ENCODE data around the gene DHX30.
A peak's percentile ranks its signal among the peaks of the same experiment; 100 is the strongest.
"Not testable (repeated sequence)": the region's sequence is repeated elsewhere in the genome, so short reads cannot be mapped to it uniquely, and the experiment has no call there.

Gene DHX30

DNA sequence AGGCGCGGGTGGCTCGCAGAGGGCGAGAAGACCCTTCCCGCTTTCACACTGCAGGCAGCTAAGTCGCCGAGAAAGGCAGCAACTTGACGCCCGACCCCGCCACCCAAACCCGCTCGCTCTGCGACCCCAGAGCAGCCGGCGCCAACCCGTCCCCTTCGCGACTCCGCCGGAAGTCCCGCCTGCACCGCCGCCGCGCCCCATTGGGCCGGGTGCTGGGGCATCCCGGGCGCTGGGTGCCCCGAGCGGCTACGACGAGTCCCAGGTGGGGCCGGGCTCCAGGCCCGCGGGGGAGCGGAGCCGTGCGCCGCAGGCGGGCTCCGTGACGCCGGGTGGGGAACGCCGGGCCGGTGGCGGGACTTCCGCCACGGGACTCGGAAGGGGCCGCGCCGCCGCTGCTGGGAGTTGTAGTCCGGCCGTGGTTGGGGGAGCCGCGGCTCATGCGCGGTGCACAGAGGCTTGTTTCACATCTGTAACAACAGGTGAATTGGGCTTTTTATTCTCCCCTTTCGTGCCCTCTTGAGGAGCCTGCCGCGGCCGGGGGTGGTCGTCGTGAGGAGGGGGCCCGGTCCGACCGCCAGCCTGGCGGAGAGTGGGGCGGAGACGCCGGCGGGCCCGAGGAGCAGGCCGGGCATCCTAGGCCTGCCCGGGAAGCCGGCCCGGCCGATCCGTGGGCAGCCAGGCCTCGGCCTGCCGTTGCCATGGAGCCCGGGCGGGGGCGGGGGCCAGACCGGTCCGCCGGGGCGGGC lies at the start of gene DHX30:
Gene DHX30, plus strand, starts transcription at position 405 of the 746 bp plus-strand sequence. CDS start 7,546 bp downstream, outside the sequence.
- peak; percentile 90 for DNase-seq

GRCh38 chr3:47758261-47759025 lies 44.5 kb upstream of the DHX30 start:
- DNase-seq, result no peak

DNA sequence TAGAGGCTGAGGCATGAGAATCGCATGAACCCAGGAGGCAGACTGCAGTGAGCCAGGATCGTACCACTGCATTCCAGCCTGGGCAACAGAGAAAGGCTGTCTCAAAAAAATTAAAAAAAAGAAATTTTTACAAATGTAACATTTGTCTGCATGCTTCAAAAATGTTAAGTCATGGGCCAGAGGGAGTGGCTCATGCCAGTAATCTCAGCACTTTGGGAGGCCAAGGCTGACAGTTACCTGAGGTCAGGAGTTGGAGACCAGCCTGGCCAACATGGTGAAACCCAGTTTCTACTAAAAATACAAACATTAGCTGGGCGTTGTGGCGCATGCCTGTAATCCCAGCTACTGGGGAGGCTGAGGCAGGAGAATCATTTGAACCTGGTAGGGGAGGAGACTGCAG lies 42.7 kb upstream of the DHX30 start:
- not testable (repeated sequence) for DNase-seq

GRCh38 chr3:47761046-47761445 lies 41.9 kb upstream of the DHX30 start:
- DNase-seq, result no peak

- no peak for DNase-seq
Measured at GRCh38 chr3:47762233-47762632, 40.7 kb upstream of the DHX30 start.

- no peak for DNase-seq
Measured at GRCh38 chr3:47766186-47766585, 36.8 kb upstream of the DHX30 start.

- DNase-seq, result no peak
Measured at GRCh38 chr3:47772047-47772446, 30.9 kb upstream of the DHX30 start.

GRCh38 chr3:47772788-47773187 lies 30.1 kb upstream of the DHX30 start:
- no peak for DNase-seq

GRCh38 chr3:47778746-47779145 lies 24.2 kb upstream of the DHX30 start:
- DNase-seq, result no peak

GRCh38 chr3:47780741-47781684 lies 21.9 kb upstream of the DHX30 start:
- peak; percentile 67 for DNase-seq

DNA sequence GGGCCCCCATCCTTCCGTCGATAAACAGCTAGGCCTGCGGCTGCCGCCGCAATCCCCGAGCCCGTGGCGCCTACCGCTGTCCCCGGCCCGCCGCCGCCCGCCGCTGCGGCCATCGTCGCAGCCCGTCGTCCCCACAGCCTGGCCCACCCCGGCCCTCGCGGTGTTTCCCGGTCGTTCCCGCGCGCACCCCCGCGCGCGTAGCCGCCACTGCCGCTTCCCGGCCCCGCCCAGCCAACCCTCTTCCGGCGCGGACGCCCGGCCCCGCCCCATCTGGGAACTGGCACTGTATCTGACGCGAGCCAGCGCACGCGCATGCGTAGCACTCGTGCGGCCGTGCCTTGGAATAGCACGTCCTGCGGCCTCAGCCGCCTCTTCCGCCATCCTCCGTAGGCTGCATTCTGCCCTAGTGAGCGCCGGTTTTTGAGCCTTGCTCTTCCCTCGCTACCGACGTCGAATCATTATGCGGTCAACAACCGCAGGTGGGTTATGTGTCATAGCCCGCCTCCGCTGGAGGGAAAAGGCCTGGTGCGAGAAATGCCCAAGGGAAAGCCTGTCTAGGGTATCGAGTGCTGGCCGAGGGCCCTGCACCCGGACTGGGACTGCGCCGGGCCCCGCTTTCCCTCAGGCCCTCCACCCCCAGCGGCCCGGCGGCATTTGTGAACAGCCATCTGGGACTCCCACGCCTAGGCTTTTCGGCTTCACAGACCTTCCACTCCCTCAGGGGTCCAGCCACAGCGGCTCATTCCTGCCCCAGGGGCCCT lies 21.1 kb upstream of the DHX30 start, which contains the start of gene SMARCC1:
Gene SMARCC1, minus strand, starts transcription at position 209 of the 761 bp plus-strand sequence. Its CDS starts 96 bp downstream, at position 113.
- DNase-seq, result peak; percentile 99

DNA sequence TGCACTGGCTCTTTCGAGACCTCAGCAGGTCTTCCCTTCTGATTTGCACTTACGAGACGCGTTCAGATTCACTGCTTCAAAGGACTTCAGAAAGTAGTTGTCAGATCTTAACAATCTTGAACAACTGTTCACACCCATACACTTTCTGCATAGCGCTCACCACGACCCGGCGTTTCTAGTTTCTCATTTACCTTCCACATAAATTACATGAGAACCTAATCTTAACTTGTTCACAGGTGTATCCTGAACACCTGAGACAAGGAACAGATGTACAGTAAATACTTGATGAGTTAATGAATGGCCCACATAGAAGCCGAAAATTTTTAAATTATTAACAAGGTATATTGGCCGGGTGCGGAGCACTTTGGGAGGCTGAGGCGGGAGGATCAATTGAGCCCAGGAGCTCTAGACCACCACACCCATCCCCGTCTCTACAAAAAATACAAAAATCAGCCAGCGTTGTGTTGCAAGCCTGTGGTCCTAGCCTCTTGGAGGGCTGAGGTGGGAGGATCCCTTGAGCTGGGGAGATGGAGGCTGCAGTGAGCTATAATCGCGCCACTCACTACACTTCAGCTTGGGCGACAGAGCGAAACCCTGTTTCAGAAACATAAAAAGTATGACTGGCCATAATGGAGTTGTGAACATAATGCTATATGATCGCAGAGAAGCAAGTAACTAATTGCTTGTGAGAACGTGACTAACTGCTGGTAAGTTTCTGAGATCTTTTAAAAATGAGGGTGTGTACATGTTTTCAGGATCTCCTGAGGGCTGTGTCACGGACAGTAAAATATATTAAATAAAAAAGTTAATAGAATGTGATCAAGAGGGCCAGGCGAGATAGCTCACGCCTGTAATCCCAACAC lies 20.3 kb upstream of the DHX30 start:
- DNase-seq, result no peak

DNA sequence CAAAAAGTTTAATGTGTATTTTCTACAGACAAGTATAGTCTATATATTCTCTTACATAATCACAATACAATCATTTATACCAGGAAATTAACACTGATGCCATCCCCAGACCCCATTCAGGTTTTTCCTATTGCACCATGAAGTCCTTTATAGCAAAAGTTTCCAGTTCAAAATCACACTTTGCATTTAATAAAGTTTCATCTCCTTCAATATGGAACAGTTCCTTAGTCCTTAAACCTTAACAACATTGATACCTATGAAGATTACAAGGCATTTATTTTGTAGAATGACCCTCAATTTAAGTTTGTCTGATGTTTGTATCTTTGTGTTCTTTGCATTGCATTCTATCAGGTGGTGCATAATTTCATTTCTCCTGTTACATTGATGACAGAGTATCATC lies 19.3 kb upstream of the DHX30 start:
- no peak for DNase-seq

- no peak for DNase-seq
Measured at GRCh38 chr3:47791193-47791855, 11.6 kb upstream of the DHX30 start.

DNA sequence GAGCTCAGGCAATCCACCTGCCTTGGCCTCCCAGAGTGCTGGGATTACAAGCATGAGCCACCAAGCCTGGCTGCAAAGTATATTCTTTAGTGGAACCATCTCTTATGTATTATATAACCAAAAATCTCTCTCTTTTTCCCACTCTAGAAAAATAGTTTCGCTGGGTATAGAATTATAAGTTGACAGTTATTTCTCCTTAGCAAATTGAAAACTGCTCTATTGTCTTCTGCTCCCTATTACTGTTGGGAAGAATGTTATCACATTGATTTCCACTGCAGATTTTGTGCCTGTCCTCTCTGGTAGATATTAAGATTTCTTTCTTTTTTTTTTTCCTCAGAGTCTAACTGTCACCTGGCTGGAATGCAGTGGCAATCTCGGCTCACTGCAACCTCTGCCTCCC lies 10.2 kb upstream of the DHX30 start:
- no peak for DNase-seq

GRCh38 chr3:47794544-47794943 lies 8.4 kb upstream of the DHX30 start:
- DNase-seq, result no peak

- peak; percentile 13 for DNase-seq
Measured at GRCh38 chr3:47799733-47800132, 3.2 kb upstream of the DHX30 start.

DNA sequence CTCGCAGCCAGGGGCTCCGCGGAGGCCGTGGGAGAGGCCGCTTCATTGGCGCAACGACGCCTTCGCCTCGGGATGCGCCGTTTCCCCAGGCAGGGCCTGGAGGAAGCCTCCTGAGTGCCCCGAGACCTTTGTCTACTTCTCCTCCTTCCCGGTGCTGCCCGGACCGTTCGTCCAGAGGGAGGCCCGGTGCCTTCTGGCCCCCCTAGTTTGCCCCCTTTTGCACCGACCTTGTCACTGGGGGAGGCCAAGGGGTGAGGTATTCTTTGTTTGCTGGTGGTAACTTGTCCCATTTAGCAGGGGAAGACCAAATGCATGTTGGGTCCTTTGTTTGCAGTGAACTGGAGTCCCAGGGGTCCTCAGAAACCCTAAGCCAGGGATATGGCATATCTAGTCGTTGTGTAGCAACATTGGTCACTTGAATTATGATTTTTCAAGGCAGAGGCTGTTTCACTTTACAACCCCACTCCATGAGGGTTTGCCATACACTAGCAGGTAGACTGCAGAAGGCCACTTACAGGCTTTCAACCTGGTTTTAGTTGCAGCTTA lies 615 bp downstream of the DHX30 start:
- no peak for DNase-seq

GRCh38 chr3:47804577-47804976 lies 1.6 kb downstream of the DHX30 start:
- DNase-seq, result no peak

- DNase-seq, result no peak
Measured at GRCh38 chr3:47813551-47814177, 10.7 kb downstream of the DHX30 start.
